ENCODE results near the gene PDLIM1. TPM values are rescaled to one million over a fixed set of nuclear protein-coding genes. Genes with fewer than 3 reads are reported as not detected.

PDLIM1 gene
- total RNA-seq, 1 experiment from 2014 or later, result 202 TPM

DNA sequence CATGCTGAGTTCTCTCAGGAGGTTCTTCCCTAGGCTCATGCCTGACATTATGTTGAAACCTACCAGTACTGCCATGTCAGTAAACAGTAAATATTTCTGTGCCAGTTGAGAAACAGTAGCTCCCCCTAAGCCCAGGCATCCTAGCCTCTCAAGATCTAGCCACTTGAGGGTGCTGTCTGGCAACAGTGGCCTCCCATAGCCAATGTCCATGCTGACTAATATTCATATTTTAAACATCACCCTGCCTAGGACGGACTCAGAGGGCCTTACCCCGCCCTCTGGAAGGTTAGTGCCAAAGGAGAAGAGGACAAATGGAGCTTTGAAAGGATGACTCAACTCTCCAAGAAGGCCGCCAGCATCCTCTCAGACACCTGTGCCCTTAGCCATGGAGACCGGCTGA, 89.1 kb downstream of the PDLIM1 start:
- Histone ChIP-seq H3K4me3 (no peak overlapping the region), H3F3A (ENCODE audit: insufficient read depth, low read depth) (no peaks in the 10 kb centered on the region), H3K27ac (no peak overlapping the region), H3K79me2 (ENCODE audit: low read depth) (no peaks in the 10 kb centered on the region), H3K4me2 (no peak overlapping the region), H3K9me3 (ENCODE audit: insufficient read depth, low read depth) (no peaks in the 10 kb centered on the region), H2AFZ (no peak overlapping the region), H4K20me1 (ENCODE audit: insufficient read depth) (no peaks in the 10 kb centered on the region), H3K9me2 (ENCODE audit: insufficient read depth) (no peaks in the 10 kb centered on the region), H3K36me3 (ENCODE audit: low read depth) (no peaks in the 10 kb centered on the region), H3K27me3 (ENCODE audit: insufficient read depth, low read depth) (no peaks in the 10 kb centered on the region), H3K4me1 (replicated peaks; ENCODE audit: insufficient read depth) (no peaks in the 10 kb centered on the region)
- no peak for TF ChIP-seq EZH2 (IDR thresholded peaks at IDR 0.05; ENCODE audit: low read depth)
- TF ChIP-seq, protein P1, sequence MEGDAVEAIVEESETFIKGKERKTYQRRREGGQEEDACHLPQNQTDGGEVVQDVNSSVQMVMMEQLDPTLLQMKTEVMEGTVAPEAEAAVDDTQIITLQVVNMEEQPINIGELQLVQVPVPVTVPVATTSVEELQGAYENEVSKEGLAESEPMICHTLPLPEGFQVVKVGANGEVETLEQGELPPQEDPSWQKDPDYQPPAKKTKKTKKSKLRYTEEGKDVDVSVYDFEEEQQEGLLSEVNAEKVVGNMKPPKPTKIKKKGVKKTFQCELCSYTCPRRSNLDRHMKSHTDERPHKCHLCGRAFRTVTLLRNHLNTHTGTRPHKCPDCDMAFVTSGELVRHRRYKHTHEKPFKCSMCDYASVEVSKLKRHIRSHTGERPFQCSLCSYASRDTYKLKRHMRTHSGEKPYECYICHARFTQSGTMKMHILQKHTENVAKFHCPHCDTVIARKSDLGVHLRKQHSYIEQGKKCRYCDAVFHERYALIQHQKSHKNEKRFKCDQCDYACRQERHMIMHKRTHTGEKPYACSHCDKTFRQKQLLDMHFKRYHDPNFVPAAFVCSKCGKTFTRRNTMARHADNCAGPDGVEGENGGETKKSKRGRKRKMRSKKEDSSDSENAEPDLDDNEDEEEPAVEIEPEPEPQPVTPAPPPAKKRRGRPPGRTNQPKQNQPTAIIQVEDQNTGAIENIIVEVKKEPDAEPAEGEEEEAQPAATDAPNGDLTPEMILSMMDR (conservative IDR thresholded peaks at IDR 0.05), result peak; percentile 58
- DNase-seq, result peak; percentile 49 to 71
- CTCF ChIA-PET, result interaction anchor here (0.9 to 1.2 kb wide), 4 partner anchors 42 to 173 kb away, joined by 3 to 25 read pairs (median 12); no protein-coding TSS in a partner anchor
- intact Hi-C loops (cut with micrococcal nuclease; ENCODE audit: unreplicated experiment), result loop anchor here (1.0 to 10.0 kb wide), 3 partner anchors 42 to 403 kb away; no protein-coding TSS in a partner anchor
- POLR2A ChIA-PET (ENCODE audit: unreplicated experiment), result interaction anchor here (0.6 kb wide), 3 partner anchors 41 to 66 kb away, joined by 3 to 4 read pairs (median 3); no protein-coding TSS in a partner anchor
- BruUV-seq (replicated peaks), result no TSS peak

DNA sequence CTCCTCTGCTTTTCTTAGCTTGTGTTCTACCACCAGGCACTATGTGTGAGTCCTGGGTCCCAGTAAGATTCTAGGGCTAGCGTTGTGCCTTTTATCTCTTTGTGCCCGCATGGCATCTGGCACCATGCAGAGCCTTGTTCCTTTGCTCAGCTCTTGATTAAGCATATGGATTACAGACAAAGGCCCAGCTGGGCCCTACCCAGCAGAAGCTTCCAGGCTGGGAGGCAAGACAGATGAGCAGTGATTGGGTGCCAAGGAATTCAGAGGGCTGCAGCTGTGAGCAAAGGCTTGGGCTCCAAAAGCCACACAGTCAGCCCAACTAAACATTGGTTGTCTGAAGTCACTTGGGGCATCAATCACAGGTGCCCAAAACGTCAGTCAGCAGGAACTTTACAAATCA, 94.8 kb downstream of the PDLIM1 start:
- BruUV-seq (replicated peaks), result no TSS peak

DNA sequence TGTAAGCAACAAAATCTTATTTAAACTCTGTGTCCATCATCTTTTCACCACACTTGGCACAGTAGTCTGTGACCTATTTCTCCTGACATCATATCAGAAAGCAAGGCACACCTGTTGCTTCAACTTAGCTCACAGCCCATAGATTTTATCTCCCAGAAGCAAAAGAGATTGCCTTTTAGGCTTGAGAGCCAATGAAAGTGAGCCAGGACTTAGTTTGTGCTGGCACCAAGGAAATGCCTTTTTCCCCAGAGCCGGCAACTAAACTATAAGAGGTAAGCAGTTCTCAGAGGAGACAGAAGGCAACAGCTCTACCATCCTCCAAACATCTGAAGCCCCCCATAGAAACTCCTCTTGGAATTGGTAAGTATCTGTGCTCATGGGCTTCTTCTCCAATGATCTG, 96.9 kb downstream of the PDLIM1 start, which contains the start of gene ACSM6:
TSS of gene ACSM6 (plus strand) at position 295 of the 400 bp plus-strand sequence. CDS start 248 bp downstream, outside the sequence.
- DNase-seq, result peak in 1 of 2 experiments; percentile 57
- Histone ChIP-seq H2AFZ (no peak within 1 kb of the TSS), H3K9me3 (ENCODE audit: insufficient read depth, low read depth) (no peaks in the 10 kb centered on the region), H3K79me2 (ENCODE audit: low read depth) (no peaks in the 10 kb centered on the region), H3K9me2 (ENCODE audit: insufficient read depth) (no peaks in the 10 kb centered on the region), H3K36me3 (ENCODE audit: low read depth) (no peaks in the 10 kb centered on the region), H3F3A (ENCODE audit: insufficient read depth, low read depth) (no peaks in the 10 kb centered on the region), H3K27me3 (ENCODE audit: insufficient read depth, low read depth) (no peaks in the 10 kb centered on the region), H3K4me3 (no peak within 1 kb of the TSS), H3K4me1 (replicated peaks; ENCODE audit: insufficient read depth) (no peaks in the 10 kb centered on the region), H3K4me2 (no peak within 1 kb of the TSS), H3K27ac (no peak within 1 kb of the TSS), H4K20me1 (ENCODE audit: insufficient read depth) (no peaks in the 10 kb centered on the region)
- POLR2A ChIA-PET (ENCODE audit: unreplicated experiment), result no interaction called here
- intact Hi-C loops (cut with micrococcal nuclease; ENCODE audit: unreplicated experiment), result no loop called here
- TF ChIP-seq EZH2 (IDR thresholded peaks at IDR 0.05; ENCODE audit: low read depth), result no peak
- TF ChIP-seq, protein P1 (conservative IDR thresholded peaks at IDR 0.05), result no peak
- CTCF ChIA-PET, result no interaction called here
- no TSS peak for BruUV-seq (replicated peaks)

More for the DNA sequence above, 94.8 kb downstream of the PDLIM1 start:
- Histone ChIP-seq H3K27ac (no peak overlapping the region), H3K4me2 (no peak overlapping the region), H3K27me3 (ENCODE audit: insufficient read depth, low read depth) (no peaks in the 10 kb centered on the region), H3F3A (ENCODE audit: insufficient read depth, low read depth) (no peaks in the 10 kb centered on the region), H4K20me1 (ENCODE audit: insufficient read depth) (no peaks in the 10 kb centered on the region), H3K36me3 (ENCODE audit: low read depth) (no peaks in the 10 kb centered on the region), H3K79me2 (ENCODE audit: low read depth) (no peaks in the 10 kb centered on the region), H3K4me1 (replicated peaks; ENCODE audit: insufficient read depth) (no peaks in the 10 kb centered on the region), H3K9me2 (ENCODE audit: insufficient read depth) (no peaks in the 10 kb centered on the region), H3K4me3 (no peak overlapping the region), H2AFZ (no peak overlapping the region), H3K9me3 (ENCODE audit: insufficient read depth, low read depth) (no peaks in the 10 kb centered on the region)
- intact Hi-C loops (cut with micrococcal nuclease; ENCODE audit: unreplicated experiment), result no loop called here
- DNase-seq, result no peak
- ChIA-PET POLR2A (ENCODE audit: unreplicated experiment) (no interaction called here), CTCF (interaction anchor here (0.7 kb wide), 1 partner anchor 11 kb away, joined by 3 read pairs; no protein-coding TSS in a partner anchor)
- TF ChIP-seq, protein P1 (conservative IDR thresholded peaks at IDR 0.05), result no peak
- no peak for TF ChIP-seq EZH2 (IDR thresholded peaks at IDR 0.05; ENCODE audit: low read depth)
